Uterus (tissue), 4 donors: Measurements from ENCODE around the gene ATP6AP2. TPM values are rescaled to one million over a fixed set of nuclear protein-coding genes. Genes with fewer than 3 reads are reported as not detected.
"Not testable (repeated sequence)": the region's sequence is repeated elsewhere in the genome, so short reads cannot be mapped to it uniquely, and the experiment has no call there.

ENCODE experiments used
- DNase-seq, 2 donors: peaks; one replicate each; pipeline ENCODE4 v3.0.0-alpha.2; 2019 to 2020
- H3K27ac ChIP-seq, 2 donors: fragments of 200-600 bp; sonication (generic); 1 replicate in 1 of 2; 2 replicates in 1 of 2; pipeline ENCODE4 v1.5.1; 2016 to 2018
- H3K27me3 ChIP-seq, 2 donors: fragments of 200-600 bp; sonication (generic); one replicate each; pipeline ENCODE4 v1.5.1; 2018 to 2019; ENCODE audit warnings: control low read depth in 1 of 2
- H3K36me3 ChIP-seq, 2 donors: fragments of 200-600 bp; sonication (generic); one replicate each; pipeline ENCODE4 v1.5.1; 2019; ENCODE audit warnings: control low read depth in 1 of 2
- H3K4me1 ChIP-seq, 2 donors: fragments of 200-600 bp; sonication (generic); one replicate each; pipeline ENCODE4 v1.5.1; 2018 to 2019; ENCODE audit warnings: control low read depth in 1 of 2
- H3K4me3 ChIP-seq, 2 donors: fragments of 200-600 bp; sonication (generic); 1 replicate in 1 of 2; 2 replicates in 1 of 2; pipeline ENCODE4 v1.5.1; 2018 to 2019; ENCODE audit warnings: mild to moderate bottlenecking in 1 of 2
- H3K9me3 ChIP-seq, 2 donors: fragments of 200-600 bp; sonication (generic); one replicate each; pipeline ENCODE4 v1.5.1; 2019; ENCODE audit warnings: control low read depth in 1 of 2
- POLR2A ChIP-seq, 2 donors: fragments of 450-650 bp; IDR thresholded peaks; one replicate each; pipeline ENCODE4 v1.6.1; 2016; ENCODE audit warnings: antibody characterized with exemption in 2 of 2, mild to moderate bottlenecking in 1 of 2, moderate library complexity in 1 of 2
- intact Hi-C: fragments of 100-400 bp; cut with DNase I; formaldehyde crosslinking; loops from one replicate; pipeline ENCODE4 v1.15.1; 2023; ENCODE audit warnings: low total_unique reads
- total RNA-seq, 4 donors: library from RNA; depleted of rRNA in 3 of 4; stranded (reverse); fragments of >200 nt in 3 of 4; gene quantifications; one replicate each; pipeline versions ENCODE4 v1.1.0 to v1.2.4, GENCODE V29; 2014 to 2023
- TF ChIP-seq, protein P1 (sequence below), 4 experiments: fragments of 200-600 bp in 2 of 4; fragments of 450-650 bp in 2 of 4; sonication (generic) in 2 of 4; IDR thresholded peaks; one replicate each; pipeline ENCODE4 v1.5.1; 2016 to 2019; ENCODE audit warnings: antibody characterized with exemption in 4 of 4, mild to moderate bottlenecking in 2 of 4, moderate library complexity in 1 of 4
- donor health status: DM: yes; HTN: yes; CAD: no.

Gene ATP6AP2
- total RNA-seq, 4 donors from 2014 or later, result 66.8 to 130 (median 94.5) TPM

DNA sequence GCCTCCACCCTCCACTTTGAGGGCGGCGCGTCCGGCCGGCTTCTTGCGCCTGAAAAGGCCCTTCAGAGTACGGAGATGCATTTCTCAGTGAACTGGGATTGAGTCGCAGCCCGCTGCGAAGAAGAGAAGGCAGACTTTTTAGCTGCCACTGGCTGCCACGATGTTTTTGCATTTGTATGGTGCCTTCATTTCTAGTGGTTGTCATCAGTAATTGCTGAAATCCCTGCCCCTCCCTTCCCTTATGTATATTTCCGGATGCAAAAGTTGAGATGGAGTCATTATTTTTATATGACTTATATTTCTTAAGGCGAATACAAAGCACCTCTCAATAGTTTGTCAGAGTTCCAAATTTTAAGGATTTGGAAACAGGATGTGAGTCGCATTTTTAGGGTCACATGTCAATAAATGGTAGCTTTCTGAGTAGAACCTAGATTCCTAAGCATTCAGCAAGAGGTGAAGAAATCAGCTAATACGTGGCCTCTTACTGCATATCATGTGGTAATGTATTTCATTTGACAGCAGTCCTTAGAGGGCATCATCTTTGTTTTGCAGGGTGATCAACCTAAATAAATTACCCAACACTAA is 658 bp downstream of the ATP6AP2 start:
- no peaks in the 10 kb centered on the region for H3K36me3 ChIP-seq
- intact Hi-C loops, result no loop called here
- peak overlapping the region; percentile 73 to 83 for H3K27ac ChIP-seq
- DNase-seq, result no peak
- H3K27me3 ChIP-seq, result no peaks in the 10 kb centered on the region
- peak overlapping the region; percentile 39 to 60 for H3K4me3 ChIP-seq
- no peaks in the 10 kb centered on the region for H3K9me3 ChIP-seq
- TF ChIP-seq, protein P1, sequence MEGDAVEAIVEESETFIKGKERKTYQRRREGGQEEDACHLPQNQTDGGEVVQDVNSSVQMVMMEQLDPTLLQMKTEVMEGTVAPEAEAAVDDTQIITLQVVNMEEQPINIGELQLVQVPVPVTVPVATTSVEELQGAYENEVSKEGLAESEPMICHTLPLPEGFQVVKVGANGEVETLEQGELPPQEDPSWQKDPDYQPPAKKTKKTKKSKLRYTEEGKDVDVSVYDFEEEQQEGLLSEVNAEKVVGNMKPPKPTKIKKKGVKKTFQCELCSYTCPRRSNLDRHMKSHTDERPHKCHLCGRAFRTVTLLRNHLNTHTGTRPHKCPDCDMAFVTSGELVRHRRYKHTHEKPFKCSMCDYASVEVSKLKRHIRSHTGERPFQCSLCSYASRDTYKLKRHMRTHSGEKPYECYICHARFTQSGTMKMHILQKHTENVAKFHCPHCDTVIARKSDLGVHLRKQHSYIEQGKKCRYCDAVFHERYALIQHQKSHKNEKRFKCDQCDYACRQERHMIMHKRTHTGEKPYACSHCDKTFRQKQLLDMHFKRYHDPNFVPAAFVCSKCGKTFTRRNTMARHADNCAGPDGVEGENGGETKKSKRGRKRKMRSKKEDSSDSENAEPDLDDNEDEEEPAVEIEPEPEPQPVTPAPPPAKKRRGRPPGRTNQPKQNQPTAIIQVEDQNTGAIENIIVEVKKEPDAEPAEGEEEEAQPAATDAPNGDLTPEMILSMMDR (IDR thresholded peaks at IDR 0.05), result no peak
- TF ChIP-seq POLR2A (IDR thresholded peaks at IDR 0.05), result no peak
- no peaks in the 10 kb centered on the region for H3K4me1 ChIP-seq

DNA sequence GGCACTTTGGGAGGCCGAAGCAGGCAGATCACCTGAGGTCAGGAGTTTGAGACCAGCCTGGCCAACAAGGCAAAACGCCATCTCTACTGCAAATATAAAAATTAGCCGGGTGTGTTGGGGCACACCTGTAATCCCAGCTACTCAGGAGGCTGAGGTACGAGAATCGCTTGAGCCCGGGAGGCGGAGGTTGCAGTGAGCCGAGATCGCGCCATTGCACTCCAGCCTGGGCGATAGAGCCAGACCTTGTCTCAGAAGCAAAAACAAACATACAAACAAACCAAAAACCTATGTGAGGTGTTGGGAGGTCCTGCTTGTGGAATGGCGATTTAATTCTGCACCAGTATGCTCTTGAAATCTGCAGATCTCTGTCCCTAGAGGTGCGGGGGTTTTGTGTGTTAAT is 1.4 kb downstream of the ATP6AP2 start:
- H3K27me3 ChIP-seq, H3K36me3 ChIP-seq: not testable (repeated sequence)

GRCh38 chrX:40582811-40583210 is 2.0 kb downstream of the ATP6AP2 start:
- no peaks in the 10 kb centered on the region for H3K36me3 ChIP-seq
- TF ChIP-seq, protein P1 (IDR thresholded peaks at IDR 0.05), result no peak
- no peak for TF ChIP-seq POLR2A (IDR thresholded peaks at IDR 0.05)
- H3K9me3 ChIP-seq, result no peaks in the 10 kb centered on the region
- H3K4me1 ChIP-seq, result no peaks in the 10 kb centered on the region
- no peak overlapping the region for H3K27ac ChIP-seq
- H3K4me3 ChIP-seq, result no peak overlapping the region
- intact Hi-C loops, result no loop called here
- no peaks in the 10 kb centered on the region for H3K27me3 ChIP-seq
- DNase-seq, result no peak

More for the DNA sequence above, 1.4 kb downstream of the ATP6AP2 start:
- H3K4me1 ChIP-seq, DNase-seq, H3K9me3 ChIP-seq, H3K27ac ChIP-seq, H3K4me3 ChIP-seq, intact Hi-C loops: not testable (repeated sequence)

DNA sequence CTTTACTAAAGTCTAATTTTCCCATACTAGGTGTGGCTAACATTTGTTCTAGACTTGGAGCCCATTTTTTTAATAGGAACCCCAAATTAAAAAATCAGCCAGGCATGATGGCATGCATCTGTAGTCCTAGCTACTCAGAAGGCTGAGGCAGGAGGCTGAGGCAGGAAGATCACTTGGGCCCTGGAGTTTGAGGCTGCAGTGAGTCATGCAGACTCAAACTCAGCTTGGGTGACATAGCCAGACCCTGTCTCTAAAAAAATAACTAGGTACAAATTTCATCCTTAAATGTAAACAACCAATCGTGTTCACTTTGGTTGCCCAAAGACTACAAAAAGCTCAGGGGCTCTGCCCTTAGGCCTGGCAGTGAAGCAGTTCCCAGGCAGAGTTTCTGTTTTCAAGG is 6.9 kb downstream of the ATP6AP2 start:
- intact Hi-C loops, DNase-seq, H3K4me1 ChIP-seq, H3K27ac ChIP-seq, H3K4me3 ChIP-seq, H3K36me3 ChIP-seq, H3K27me3 ChIP-seq, H3K9me3 ChIP-seq: not testable (repeated sequence)

DNA sequence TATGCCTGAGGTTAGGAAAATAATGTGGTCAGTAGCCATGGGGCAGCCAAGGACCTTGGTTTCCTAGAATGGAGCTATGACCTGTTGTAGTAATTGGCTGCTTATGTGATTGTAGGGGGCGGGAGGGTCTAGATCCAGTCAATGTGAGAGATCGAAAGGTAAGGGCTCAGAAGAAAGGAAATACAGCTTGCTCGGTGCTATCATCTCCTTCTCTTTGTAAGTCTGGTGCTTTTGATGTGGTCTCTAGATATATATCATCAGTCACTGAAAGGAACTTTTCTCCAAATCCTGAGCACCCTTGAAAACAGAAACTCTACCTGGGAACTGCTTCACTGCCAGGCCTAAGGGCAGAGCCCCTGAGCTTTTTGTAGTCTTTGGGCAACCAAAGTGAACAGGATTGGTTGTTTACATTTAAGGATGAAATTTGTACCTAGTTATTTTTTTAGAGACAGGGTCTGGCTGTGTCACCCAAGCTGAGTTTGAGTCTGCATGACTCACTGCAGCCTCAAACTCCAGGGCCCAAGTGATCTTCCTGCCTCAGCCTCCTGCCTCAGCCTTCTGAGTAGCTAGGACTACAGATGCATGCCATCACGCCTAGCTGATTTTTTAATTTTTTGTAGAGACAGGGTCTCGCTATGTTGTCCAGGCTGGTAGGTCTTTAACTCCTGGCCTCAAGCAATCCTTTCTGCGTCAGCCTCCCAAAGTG is 9.0 kb downstream of the ATP6AP2 start:
- H3K36me3 ChIP-seq, H3K9me3 ChIP-seq, DNase-seq, H3K4me3 ChIP-seq, H3K27ac ChIP-seq, H3K27me3 ChIP-seq, H3K4me1 ChIP-seq, intact Hi-C loops: not testable (repeated sequence)

GRCh38 chrX:40603446-40603845 is 22.7 kb downstream of the ATP6AP2 start:
- no peaks in the 10 kb centered on the region for H3K4me1 ChIP-seq
- no peak overlapping the region for H3K4me3 ChIP-seq
- intact Hi-C loops, result no loop called here
- no peaks in the 10 kb centered on the region for H3K9me3 ChIP-seq
- DNase-seq, result no peak
- H3K27ac ChIP-seq, result no peak overlapping the region
- no peaks in the 10 kb centered on the region for H3K36me3 ChIP-seq
- TF ChIP-seq, protein P1 (IDR thresholded peaks at IDR 0.05), result no peak
- no peak for TF ChIP-seq POLR2A (IDR thresholded peaks at IDR 0.05)
- H3K27me3 ChIP-seq, result no peaks in the 10 kb centered on the region
